K562 (cell line): Measurements from ENCODE around the gene UBA52. TPM values are rescaled to one million over a fixed set of nuclear protein-coding genes. Genes with fewer than 3 reads are reported as not detected.

ENCODE experiments used
- BRD9 ChIP-seq: fragments of 450-650 bp; IDR thresholded peaks from 2 replicates; pipeline ENCODE4 v1.6.1; 2018; ENCODE audit warnings: low read depth; ENCODE audit not compliant: partially characterized antibody
- CBX3 ChIP-seq, 2 experiments: IDR thresholded peaks; 1 replicate in 1 of 2; 2 replicates in 1 of 2; pipeline ENCODE4 v1.6.1; 2012; ENCODE audit warnings: inconsistent platforms in 2 of 2, low read length in 2 of 2, borderline replicate concordance in 1 of 2, control low read depth in 1 of 2
- FOXJ2 ChIP-seq: fragments of 200-800 bp; sonication (Bioruptor generic); IDR thresholded peaks from 2 replicates; pipeline ENCODE4 v1.6.1; 2016; ENCODE audit warnings: missing genetic modification characterization, missing compliant biosample characterization
- GABPB1 ChIP-seq: sonication (generic); formaldehyde crosslinking; IDR thresholded peaks from 2 replicates; pipeline ENCODE4 v1.8.0; 2022; ENCODE audit warnings: mild to moderate bottlenecking, missing genetic modification reagents
- MTA3 ChIP-seq: fragments of 450-650 bp; formaldehyde crosslinking; IDR thresholded peaks from 2 replicates; pipeline ENCODE4 v1.6.1; 2017; ENCODE audit warnings: mild to moderate bottlenecking, borderline replicate concordance
- POU5F1 ChIP-seq: fragments of 150-350 bp; IDR thresholded peaks from 2 replicates; pipeline ENCODE4 v1.6.1; 2014; ENCODE audit warnings: borderline replicate concordance, low read length, low read depth, mild to moderate bottlenecking; ENCODE audit not compliant: partially characterized antibody
- SOX6 ChIP-seq: fragments of 450-650 bp; IDR thresholded peaks from 2 replicates; pipeline ENCODE4 v1.6.1; 2014; ENCODE audit warnings: mild to moderate bottlenecking
- TAF1 ChIP-seq: IDR thresholded peaks from 2 replicates; pipeline ENCODE4 v1.6.1; 2011; ENCODE audit warnings: mild to moderate bottlenecking, low read length, moderate library complexity; ENCODE audit not compliant: insufficient read depth, control insufficient read depth, severe bottlenecking; ENCODE audit errors: extremely low read depth
- YY1 ChIP-seq, 3 experiments: IDR thresholded peaks; 2 replicates each; pipeline ENCODE4 v1.6.1; 2011; ENCODE audit warnings: low read length in 2 of 3, mild to moderate bottlenecking in 2 of 3, moderate library complexity in 2 of 3, borderline replicate concordance in 1 of 3, control low read depth in 1 of 3, low read depth in 1 of 3; ENCODE audit not compliant: insufficient read depth in 3 of 3, insufficient replicate concordance in 2 of 3, control insufficient read depth in 1 of 3, insufficient read length in 1 of 3; ENCODE audit errors: extremely low read depth in 1 of 3
- ZNF589 ChIP-seq: fragments of 200-800 bp; sonication (Bioruptor generic); IDR thresholded peaks from 2 replicates; pipeline ENCODE4 v1.6.1; 2016; ENCODE audit warnings: low read depth, missing genetic modification characterization, missing compliant biosample characterization
- ZNF717 ChIP-seq: fragments of 250-450 bp; sonication (Bioruptor Pico); IDR thresholded peaks from 2 replicates; pipeline ENCODE4 v1.5.0; 2021
- polyA plus RNA-seq, 8 experiments: library from polyadenylated mRNA; depleted of rRNA in 4 of 8; stranded (reverse) in 5 of 8; unstranded in 3 of 8; fragments of >200 nt; fragmentation: Nextera tagmentation in 2 of 8; fragmentation: Illumina TruSeq in 1 of 8; extraction: Ambion mirVana in 2 of 8; extraction: Trizol in 1 of 8; gene quantifications; 2 replicates each; pipeline versions ENCODE4 v1.2.1 to v1.2.3, GENCODE V29; 2011 to 2014; ENCODE audit warnings: inconsistent platforms in 1 of 8, missing spikeins in 1 of 8
- total RNA-seq, 7 experiments: library from RNA; depleted of rRNA in 6 of 7; stranded (reverse); fragments of >200 nt in 6 of 7; fragmentation: Illumina TruSeq in 2 of 7; extraction: Trizol in 2 of 7; gene quantifications; 2 replicates each; pipeline versions ENCODE4 v1.2.1 to v1.2.3, GENCODE V29; 2011 to 2021; ENCODE audit warnings: low replicate concordance in 1 of 7
- TF ChIP-seq, protein P1 (sequence below): sonication (generic); formaldehyde crosslinking; IDR thresholded peaks from 2 replicates; pipeline ENCODE4 v1.8.0; 2022; ENCODE audit warnings: missing genetic modification reagents, mild to moderate bottlenecking, borderline replicate concordance
- TF ChIP-seq, protein P2 (sequence below): fragments of 250-450 bp; sonication (Bioruptor Pico); IDR thresholded peaks from 2 replicates; pipeline ENCODE4 v1.8.0; 2021; ENCODE audit warnings: borderline replicate concordance, mild to moderate bottlenecking, moderate library complexity; ENCODE audit not compliant: poor library complexity, severe bottlenecking
- TF ChIP-seq, protein P3 (sequence below), 2 experiments: fragments of 450-650 bp; IDR thresholded peaks; 2 replicates each; pipeline ENCODE4 v1.6.1; 2018; ENCODE audit warnings: mild to moderate bottlenecking in 2 of 2, low read depth in 1 of 2; ENCODE audit not compliant: partially characterized antibody in 2 of 2
- TF ChIP-seq, protein P4 (sequence below): fragments of 450-650 bp; IDR thresholded peaks from 2 replicates; pipeline ENCODE4 v1.7.1; 2018; ENCODE audit warnings: mild to moderate bottlenecking, low read depth; ENCODE audit not compliant: partially characterized antibody

The UBA52 gene
- total and polyA plus RNA-seq, 9 of the 15 experiments (the other 6 are each of a cell fraction or from before 2014, with no cell fraction given): 1,110 to 2,751 (median 1,733) TPM

DNA sequence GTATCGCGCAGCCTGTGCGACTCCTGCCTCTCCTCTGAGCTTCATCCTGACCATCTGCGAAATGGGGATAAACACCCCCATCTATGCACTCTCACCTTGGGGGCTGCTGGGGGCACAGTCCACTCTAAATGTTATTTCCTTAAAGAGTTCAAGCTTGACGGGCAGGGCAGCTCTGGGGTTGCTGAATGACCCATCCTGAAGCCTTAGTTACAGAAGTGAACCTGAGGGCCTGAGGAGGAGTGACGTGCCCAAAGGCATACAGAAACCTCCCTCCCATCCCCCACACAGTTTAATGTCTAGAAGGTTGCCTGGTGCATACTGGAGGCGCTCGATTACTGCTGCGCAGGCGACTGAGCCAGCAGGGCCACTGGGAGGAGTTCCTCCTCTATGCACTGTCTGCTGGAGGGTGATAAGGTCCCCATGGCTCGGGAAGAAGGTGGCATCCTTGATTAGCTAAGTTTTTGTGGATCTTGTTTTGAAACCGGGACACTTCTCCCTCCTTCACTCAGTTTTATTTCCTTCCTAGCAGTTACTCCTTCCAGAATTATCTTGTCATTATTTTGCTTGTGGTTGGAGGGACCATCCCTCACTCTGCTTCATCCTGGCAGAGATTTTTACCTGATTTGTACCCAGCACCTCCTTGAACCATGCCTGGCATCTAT, 27.7 kb upstream of the UBA52 start (continued):
- TF ChIP-seq, protein P1, sequence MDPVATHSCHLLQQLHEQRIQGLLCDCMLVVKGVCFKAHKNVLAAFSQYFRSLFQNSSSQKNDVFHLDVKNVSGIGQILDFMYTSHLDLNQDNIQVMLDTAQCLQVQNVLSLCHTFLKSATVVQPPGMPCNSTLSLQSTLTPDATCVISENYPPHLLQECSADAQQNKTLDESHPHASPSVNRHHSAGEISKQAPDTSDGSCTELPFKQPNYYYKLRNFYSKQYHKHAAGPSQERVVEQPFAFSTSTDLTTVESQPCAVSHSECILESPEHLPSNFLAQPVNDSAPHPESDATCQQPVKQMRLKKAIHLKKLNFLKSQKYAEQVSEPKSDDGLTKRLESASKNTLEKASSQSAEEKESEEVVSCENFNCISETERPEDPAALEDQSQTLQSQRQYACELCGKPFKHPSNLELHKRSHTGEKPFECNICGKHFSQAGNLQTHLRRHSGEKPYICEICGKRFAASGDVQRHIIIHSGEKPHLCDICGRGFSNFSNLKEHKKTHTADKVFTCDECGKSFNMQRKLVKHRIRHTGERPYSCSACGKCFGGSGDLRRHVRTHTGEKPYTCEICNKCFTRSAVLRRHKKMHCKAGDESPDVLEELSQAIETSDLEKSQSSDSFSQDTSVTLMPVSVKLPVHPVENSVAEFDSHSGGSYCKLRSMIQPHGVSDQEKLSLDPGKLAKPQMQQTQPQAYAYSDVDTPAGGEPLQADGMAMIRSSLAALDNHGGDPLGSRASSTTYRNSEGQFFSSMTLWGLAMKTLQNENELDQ (CRISPR knock-in tag): no peak
- peak; percentile 82 for TF ChIP-seq MTA3
- TF ChIP-seq TAF1: peak; percentile 81
- TF ChIP-seq FOXJ2 (tag): no peak
- TF ChIP-seq, protein P2, sequence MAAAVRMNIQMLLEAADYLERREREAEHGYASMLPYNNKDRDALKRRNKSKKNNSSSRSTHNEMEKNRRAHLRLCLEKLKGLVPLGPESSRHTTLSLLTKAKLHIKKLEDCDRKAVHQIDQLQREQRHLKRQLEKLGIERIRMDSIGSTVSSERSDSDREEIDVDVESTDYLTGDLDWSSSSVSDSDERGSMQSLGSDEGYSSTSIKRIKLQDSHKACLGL: no peak
- TF ChIP-seq CBX3 (IDR thresholded peaks at IDR 0.05; ENCODE audit: borderline replicate concordance in 1 of 2, low read length in 2 of 2): peak in 1 of 2 experiments; percentile 95; a peak in 2 of 3 replicates
- no peak for TF ChIP-seq ZNF717 (CRISPR knock-in tag)
- TF ChIP-seq BRD9: peak; percentile 76
- peak in 1 of 3 experiments; percentile 38 for TF ChIP-seq YY1 (IDR thresholded peaks at IDR 0.05; ENCODE audit: borderline replicate concordance in 1 of 3, control insufficient read depth in 1 of 3, extremely low read depth in 1 of 3, insufficient read depth in 3 of 3, insufficient read length in 1 of 3, insufficient replicate concordance in 2 of 3, low read depth in 1 of 3, low read length in 2 of 3)
- no peak; the same call in 1 of the 2 replicates for TF ChIP-seq ZNF589 (CRISPR knock-in tag)
- TF ChIP-seq POU5F1: peak; percentile 6
- TF ChIP-seq SOX6: peak; percentile 94
- TF ChIP-seq, protein P3, sequence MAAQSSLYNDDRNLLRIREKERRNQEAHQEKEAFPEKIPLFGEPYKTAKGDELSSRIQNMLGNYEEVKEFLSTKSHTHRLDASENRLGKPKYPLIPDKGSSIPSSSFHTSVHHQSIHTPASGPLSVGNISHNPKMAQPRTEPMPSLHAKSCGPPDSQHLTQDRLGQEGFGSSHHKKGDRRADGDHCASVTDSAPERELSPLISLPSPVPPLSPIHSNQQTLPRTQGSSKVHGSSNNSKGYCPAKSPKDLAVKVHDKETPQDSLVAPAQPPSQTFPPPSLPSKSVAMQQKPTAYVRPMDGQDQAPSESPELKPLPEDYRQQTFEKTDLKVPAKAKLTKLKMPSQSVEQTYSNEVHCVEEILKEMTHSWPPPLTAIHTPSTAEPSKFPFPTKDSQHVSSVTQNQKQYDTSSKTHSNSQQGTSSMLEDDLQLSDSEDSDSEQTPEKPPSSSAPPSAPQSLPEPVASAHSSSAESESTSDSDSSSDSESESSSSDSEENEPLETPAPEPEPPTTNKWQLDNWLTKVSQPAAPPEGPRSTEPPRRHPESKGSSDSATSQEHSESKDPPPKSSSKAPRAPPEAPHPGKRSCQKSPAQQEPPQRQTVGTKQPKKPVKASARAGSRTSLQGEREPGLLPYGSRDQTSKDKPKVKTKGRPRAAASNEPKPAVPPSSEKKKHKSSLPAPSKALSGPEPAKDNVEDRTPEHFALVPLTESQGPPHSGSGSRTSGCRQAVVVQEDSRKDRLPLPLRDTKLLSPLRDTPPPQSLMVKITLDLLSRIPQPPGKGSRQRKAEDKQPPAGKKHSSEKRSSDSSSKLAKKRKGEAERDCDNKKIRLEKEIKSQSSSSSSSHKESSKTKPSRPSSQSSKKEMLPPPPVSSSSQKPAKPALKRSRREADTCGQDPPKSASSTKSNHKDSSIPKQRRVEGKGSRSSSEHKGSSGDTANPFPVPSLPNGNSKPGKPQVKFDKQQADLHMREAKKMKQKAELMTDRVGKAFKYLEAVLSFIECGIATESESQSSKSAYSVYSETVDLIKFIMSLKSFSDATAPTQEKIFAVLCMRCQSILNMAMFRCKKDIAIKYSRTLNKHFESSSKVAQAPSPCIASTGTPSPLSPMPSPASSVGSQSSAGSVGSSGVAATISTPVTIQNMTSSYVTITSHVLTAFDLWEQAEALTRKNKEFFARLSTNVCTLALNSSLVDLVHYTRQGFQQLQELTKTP (IDR thresholded peaks at IDR 0.05; ENCODE audit: low read depth in 1 of 2, partially characterized antibody in 2 of 2): peak; percentile 60 to 90
- TF ChIP-seq GABPB1 (CRISPR knock-in tag): peak; percentile 44; the same call in 1 of the 2 replicates
- TF ChIP-seq, protein P4, sequence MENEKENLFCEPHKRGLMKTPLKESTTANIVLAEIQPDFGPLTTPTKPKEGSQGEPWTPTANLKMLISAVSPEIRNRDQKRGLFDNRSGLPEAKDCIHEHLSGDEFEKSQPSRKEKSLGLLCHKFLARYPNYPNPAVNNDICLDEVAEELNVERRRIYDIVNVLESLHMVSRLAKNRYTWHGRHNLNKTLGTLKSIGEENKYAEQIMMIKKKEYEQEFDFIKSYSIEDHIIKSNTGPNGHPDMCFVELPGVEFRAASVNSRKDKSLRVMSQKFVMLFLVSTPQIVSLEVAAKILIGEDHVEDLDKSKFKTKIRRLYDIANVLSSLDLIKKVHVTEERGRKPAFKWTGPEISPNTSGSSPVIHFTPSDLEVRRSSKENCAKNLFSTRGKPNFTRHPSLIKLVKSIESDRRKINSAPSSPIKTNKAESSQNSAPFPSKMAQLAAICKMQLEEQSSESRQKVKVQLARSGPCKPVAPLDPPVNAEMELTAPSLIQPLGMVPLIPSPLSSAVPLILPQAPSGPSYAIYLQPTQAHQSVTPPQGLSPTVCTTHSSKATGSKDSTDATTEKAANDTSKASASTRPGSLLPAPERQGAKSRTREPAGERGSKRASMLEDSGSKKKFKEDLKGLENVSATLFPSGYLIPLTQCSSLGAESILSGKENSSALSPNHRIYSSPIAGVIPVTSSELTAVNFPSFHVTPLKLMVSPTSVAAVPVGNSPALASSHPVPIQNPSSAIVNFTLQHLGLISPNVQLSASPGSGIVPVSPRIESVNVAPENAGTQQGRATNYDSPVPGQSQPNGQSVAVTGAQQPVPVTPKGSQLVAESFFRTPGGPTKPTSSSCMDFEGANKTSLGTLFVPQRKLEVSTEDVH: peak; percentile 68
